AG08395 (cell line): ENCODE measurements around the gene SDR39U1.

Source experiments
- DNase-seq: peaks from one replicate; pipeline ENCODE4 v3.0.0; 2012; ENCODE audit warnings: mixed read lengths, low spot score

SDR39U1 gene

DNA sequence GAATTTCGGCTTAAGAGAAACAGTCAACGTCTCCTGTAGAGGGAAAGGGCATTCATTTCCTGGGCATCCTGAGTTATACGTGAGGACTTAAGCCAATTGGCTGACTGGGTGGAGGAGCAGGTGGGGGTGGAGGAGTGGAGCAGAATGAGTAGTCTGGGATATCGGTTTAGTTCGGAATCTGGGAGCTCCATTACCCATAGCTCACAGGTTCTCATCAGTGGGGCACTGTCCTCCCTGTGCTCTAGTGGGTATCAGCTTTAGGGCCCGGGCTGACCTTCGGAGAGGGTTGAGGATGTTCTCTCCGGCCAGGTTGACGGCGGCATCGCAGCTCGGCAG, 704 bp downstream of the SDR39U1 start:
- DNase-seq, result no peak

DNA sequence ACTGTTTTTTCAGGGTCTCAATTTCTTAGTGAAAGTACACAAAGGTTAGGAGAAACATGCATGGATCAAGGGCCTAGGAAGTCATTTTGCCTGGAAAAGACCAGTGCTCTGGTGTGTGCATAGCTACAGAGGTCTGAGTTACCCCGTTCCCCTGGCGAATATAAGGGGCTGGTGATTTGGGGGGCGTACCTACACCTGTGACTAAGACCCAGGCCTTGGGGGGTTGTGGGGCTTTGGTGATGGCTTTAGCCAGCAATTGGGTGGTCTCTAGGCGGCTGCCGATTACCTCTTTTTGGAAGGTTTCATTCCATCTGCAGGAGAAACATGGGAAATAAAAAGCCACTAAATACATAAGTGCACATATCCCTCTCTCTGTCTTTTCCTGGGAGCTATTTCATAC, 1.1 kb downstream of the SDR39U1 start:
- no peak for DNase-seq

DNA sequence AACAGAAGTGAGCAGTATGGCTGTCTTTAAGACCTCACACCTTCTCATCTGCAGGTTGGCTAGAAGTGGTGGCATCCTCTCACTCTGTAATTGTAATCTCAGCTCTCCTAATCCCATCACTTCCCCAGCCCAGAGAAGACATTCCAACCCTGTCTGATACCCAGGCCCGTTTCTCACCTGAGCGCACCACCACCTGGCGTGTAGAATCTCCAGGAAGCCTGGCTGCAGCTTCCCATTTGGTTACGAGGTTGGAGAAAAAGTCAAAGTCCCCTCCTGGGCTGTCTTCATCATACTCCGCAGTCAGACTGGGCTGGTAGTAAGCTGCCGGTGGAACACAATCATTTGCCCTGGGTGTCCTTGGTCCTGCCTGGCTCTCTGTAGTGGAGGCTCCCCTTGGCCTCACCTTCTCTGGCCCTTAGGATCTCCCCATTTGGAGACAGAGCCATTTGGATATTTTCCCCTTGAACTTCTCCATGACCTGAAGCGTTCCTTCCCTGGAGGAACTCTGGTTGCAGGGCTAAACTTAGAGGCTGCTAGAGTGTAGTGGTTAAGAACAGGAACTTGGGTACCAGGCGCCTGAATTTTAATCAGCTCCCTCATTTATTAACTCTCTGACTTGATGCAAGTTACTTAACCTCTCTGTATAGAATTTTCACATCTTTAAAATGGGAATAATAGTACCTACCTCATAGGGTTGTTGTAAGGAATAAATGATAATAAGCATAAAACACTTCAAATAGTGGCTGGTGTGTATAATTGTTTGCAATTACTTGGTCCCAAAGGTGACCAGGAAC, 1.8 kb downstream of the SDR39U1 start:
- DNase-seq, result no peak

DNA sequence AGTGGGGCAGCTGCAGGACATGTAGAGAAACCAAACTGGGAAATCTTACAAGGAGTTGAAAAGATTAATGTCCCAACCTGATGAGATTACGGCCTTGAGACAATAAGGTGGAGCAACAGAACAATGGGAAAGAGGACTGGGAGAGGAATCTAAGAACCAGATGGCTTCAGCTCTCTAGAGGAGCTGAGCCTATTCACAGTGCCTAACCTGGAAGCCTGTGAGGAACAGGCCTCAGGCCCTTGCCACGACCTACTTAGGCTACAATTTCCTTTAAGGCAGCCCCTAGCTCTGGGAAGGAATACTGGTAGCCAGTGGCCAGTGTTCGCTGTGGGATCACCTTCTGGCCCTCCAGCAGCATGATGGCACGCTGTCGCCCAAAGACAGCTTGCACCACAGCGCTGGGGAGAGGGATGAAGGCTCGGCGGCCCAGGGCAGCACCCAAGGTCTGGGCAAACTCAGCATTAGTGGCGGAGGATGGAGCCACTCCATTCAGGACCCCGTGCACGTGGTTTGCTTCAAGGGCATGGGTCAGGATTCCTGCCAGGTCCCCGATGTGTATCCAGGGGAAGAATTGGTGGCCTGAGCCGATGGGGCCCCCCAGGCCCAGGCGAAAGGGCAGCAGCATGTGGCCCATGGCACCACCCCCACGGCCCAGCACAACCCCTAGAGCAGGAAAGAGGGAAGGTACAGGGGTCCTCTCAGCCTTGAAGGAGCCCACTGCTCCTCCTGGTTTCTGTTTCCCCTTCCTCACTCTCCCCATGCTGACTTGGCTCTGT, 2.6 kb downstream of the SDR39U1 start:
- DNase-seq, result no peak

DNA sequence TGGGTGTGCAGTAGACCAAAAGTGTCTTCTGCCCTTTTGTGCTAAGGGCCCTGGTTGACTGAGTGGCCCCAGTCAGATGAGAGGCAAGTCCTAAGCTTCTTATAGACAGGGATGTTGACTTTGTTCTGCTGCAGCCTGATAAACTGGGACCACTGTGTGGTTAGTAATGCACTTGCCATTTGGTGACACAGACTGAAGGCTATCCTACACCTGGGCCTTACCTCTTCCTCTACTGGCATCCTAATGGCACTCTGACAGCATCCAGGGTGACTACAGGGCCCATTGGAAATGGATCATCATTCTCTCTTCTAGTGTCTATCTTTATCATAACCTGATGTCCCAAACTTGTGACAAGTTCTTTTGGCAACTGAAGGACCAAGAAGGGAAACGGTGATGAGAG, 3.3 kb downstream of the SDR39U1 start:
- DNase-seq, result no peak

DNA sequence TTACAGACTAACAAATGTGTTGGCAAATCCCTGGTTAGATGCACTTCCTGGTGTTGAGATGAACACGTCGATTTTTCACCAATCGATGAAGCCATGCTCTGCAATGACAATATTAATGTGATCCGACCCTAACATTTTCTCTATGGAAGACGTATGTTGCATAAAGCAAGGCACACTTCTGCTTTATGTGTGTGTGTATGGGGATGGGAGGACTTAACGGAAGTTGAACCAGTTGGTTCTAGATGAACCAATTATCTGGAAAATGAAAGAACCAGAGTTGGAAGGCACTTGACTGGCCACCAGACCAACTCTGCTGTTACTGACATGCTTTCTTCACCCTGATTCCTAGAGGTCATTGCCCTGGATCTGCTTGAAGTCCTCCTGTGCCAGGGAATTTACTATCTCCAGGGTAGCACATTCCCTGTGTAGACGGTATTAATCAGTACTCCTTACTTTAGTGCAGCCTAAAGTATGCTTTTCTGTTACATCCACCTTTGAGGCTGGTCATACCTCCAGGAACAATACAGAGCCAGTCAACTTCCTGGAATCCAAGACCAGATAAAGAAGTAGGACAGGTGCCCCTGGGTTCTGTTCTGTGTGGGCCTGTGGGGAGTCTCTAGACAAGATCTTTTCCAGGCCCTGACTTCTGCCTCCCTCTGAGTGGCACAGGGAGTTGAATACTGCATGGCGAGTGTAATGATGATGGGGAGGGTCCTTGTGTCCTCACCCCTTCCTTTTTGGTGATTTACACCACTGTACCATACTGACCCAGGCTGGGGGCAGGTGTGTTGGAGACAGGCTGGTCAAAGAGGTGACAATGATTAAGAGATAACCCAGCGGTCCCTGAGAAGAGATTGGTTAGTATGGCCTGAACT, 4.1 kb downstream of the SDR39U1 start:
- no peak for DNase-seq

DNA sequence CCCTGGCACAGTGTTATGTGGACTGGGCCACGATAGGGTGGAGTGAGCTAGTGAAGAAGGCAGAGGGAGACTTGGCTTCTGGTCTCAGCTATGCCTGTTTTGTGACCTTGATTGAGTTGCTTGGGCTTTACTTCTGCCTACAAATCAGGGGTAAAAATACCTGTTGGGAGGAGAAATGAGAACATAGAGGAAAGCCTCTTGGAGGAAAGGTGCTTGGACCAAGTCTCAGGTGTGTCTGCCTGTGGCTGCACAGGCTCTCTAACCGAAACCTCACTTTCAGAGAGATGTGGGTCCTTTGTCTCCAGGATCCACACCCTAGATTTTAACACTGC, 4.9 kb downstream of the SDR39U1 start:
- no peak for DNase-seq

DNA sequence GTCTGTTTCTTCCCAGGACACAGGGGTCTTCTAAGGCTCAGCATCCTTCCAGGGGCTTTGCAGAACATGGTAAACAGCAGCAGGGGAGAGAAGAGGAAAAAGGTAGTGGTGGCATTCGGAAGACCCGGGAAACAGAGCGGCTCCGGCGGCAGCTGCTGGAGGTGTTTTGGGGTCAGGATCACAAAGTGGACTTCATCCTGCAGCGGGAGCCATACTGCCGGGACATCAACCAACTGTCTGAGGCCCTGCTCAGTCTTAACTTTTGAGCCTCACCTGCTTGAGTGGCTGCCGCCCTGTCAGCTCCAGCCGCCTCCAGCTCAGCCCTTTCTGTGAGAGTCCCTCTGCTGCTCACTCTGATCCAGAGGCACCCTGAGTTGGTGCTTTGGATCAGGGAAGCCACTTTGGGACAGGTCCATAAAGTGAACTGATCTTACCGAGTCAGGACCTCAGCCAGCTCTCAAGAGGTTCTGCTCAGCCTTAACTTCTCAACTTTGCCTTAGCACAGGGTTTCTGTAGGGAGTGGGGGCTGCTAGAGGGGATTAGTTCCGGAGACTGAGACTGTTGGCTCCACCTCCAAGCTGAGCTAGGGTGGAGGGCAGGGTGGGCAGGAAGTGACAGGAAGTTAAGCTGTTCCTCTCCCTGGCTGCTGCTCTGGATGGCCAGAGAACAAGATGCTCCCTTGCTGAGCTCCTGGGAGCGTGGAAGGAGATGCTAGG, 5.4 kb downstream of the SDR39U1 start:
- no peak for DNase-seq

DNA sequence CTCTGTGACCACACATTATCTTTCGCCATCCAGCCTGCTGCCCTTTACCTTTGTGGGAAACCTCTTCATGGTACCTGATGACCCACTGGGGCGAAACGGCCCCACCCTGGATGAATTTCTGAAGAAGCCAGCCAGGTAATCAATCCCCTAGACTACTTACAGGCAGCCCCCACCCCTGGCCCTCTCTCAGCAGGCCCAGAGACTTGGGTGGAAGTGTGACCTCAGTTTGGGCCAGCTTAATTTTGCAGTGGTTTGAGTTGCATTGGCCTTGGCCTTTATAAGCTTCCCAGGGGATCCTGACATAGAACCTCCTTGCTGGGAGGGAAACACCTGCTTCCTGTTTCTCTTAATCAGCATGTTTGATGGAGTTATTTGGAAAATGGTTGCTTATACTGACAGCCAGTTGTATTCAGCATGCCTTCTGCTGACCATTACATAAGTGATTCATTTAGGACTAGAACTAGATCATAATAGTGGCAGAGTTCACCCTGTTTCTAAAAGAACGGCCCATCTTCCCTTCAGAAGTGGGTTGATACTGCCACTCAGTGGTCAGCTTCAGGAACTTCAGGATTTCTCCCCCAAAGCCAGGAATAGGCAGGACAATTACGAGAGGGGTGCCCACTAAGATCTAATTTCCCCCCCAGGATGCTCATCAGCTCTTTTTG, 6.1 kb downstream of the SDR39U1 start:
- peak; percentile 87 for DNase-seq

DNA sequence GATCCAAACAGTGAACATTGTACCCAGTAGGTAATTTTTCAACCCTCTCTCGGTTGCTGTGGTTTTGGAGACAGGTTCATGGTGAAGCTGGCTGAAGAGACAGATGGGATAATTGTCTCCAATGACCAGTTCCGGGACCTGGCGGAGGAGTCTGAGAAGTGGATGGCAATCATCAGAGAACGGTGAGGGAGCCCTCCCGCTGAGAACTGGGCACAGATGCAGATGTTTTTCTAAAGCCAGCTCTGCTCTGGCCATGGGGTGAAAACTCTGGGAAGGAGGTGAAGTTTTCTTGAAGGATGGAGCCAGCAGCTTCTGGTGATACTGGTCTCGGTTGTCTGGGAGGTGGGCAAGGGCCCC, 6.6 kb downstream of the SDR39U1 start:
- DNase-seq, result no peak

DNA sequence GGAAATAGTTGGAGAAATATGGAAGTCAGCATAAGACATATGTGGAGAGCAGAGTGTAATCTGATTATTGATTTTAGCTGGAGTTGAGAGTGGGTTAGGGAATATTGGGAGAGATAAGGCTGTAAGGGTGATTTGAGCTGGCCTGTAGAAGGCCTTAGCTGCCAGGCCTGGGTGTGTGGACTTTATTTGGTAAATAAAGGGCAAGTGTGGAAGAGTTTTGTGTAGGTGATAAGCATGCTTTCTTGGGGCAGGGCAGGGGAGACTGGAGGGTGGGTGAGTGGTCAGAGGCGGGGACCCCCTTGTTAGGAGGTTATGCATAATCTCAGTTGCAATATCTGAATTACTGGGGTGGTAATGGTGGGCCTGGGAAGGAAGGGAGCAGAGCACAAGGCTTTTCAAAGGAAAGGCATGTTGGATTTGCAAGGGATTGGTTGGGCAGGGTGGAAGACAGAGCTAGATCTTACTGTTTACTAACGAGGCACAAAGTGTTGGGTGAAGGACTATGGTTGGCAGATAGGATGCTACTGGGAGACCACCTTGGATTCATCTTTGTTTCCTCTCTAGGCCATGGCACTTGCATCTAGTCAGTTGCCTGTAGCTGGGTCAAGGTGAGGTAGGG, 7.3 kb downstream of the SDR39U1 start:
- no peak for DNase-seq

DNA sequence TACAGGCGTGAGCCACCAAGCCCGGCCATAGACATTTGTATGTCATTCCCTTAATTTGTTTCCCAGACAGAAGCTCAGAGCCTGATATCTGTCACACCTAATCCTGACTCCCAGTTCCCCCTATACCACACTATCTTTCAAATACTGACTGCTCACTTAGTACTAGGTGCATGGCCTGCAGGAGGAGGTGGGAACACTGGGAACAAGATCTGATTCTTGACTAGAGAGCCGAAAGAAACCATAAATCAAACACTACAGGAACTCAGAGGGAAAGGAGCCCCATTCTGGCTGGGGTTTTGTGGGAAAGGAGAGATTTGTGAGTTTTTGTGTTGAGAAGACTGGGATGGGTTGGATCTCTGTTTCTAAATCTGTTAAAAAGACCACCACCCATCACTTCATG, 7.9 kb downstream of the SDR39U1 start:
- no peak for DNase-seq

DNA sequence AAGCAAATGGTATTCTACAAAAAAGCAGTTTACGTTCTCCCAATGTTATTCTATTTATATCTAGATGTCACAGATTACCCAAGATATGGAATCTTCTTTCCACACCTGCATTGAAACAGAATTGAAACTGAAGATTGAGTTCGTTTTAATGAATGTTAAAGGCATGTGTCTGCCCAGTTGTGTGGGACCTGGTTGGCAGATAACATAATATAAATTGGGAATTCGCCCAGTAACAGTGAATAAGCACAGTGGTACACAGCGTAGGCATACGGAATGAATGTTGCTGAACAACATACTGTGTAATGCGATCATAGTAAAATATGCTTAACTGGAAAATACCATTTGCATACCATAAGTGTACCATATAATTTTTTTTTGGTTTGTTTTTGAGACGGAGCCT, 8.5 kb downstream of the SDR39U1 start:
- no peak for DNase-seq

DNA sequence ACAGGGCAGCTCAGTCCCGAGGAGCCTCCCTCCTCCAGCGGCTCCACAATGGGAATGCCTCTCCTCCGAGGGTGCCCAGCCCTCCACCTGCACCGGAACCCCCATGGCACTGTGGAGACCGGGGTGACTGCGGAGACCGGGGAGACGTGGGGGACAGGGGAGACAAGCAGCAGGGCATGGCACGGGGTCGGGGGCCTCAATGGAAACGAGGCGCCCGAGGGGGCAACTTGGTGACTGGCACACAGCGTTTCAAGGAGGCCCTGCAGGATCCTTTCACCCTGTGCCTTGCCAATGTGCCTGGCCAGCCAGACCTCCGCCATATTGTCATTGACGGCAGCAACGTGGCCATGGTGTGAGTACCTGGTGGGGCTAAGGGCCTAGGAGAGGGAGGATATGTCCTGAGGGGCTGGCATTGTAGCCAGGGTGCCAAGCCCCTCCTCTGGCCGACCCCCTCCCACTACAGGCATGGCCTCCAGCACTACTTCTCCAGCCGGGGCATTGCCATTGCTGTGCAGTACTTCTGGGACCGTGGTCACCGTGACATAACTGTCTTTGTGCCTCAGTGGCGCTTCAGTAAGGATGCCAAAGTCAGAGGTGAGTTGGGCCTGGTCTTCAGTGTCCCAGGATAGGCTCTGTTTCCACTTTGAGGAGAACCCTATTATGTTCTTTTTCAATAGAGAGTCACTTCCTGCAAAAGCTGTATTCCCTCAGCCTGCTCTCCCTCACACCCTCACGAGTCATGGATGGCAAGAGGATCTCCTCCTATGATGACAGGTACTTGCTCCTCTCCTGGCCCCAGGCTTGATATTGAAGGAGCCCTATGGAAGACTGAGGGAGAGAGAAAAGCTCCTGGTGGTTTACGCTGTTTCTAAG, 10.1 kb downstream of the SDR39U1 start:
- DNase-seq, result no peak

DNA sequence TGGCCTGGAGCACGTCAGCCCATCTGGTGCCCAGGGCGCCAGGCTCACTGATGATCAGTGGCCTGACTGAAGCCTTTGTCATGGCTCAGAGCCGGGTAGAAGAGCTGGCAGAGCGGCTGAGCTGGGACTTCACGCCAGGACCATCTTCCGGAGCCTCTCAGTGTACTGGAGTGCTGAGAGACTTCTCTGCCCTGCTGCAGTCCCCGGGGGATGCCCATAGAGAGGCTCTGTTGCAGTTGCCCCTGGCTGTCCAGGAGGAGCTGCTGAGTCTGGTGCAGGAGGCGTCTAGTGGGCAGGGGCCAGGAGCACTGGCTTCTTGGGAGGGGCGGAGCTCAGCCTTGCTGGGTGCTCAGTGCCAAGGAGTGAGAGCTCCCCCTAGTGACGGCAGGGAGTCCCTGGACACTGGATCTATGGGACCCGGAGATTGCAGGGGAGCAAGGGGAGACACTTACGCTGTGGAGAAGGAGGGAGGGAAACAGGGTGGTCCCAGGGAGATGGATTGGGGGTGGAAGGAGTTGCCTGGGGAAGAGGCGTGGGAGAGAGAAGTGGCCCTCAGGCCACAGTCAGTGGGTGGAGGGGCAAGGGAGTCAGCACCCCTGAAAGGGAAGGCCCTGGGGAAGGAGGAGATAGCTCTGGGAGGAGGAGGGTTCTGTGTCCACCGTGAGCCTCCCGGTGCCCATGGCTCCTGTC, 10.9 kb downstream of the SDR39U1 start:
- peak; percentile 90 for DNase-seq

DNA sequence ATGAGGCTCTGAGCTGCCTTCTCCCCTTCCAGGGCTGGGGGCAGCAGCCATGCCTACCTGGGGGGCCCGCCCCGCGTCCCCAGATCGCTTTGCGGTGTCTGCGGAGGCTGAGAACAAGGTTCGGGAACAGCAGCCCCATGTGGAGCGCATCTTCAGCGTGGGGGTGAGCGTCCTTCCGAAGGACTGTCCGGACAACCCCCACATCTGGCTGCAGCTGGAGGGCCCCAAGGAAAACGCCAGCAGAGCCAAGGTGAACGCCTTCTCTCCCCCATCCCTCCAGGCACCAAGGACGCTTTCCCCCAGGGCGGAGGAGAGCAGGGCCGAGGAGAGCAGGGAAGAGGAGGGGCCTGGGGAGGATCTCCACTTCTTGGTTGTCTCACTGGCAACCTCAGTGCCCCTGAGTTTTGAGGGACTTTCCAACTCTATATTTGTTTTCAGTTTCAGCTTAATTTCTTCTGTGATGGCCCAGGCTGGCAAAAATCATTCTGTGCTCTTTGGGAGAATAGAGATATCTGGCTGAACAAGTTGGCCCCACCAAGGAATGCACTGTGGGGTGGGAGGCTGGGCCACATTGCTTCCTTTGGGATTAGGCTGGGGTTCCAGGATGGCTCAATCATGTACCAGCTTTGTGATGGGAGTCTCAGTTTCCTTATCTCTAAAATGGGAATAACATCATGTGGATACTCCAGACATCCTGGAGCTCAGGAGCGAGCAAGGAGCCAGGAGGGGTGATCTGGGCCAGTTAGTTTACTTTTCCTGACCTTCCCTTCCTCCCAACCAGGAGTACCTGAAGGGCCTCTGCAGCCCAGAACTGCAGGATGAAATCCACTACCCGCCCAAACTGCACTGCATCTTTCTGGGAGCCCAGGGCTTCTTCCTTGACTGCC, 11.7 kb downstream of the SDR39U1 start:
- DNase-seq, result peak; percentile 45

DNA sequence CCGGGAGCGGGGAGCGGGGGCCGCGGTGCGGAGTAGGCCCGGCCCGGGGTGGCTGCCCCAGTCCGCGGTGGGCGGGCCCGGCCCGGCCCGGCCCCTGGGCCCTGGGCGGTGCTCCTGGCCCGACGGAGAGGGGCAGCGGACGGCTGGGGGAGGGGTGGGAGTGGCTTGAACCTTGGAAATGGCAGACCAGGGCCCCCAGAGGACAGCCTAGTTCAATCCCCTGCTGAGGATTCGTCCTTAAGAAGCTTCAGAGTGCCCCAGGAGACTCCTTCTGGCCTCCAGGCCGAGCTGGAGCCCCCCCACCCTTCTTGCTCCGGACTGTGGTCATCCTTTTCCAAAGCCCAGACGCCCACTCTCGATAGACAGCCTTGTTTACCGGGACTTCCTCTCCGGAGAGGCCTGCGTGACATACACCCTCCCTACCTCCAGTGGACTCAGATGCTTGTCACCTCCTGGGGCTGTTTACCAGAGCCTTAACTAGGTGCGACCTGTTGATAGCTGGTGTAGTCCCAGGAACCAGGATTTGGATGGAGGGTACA, 12.4 kb downstream of the SDR39U1 start:
- DNase-seq, result peak; percentile 93

DNA sequence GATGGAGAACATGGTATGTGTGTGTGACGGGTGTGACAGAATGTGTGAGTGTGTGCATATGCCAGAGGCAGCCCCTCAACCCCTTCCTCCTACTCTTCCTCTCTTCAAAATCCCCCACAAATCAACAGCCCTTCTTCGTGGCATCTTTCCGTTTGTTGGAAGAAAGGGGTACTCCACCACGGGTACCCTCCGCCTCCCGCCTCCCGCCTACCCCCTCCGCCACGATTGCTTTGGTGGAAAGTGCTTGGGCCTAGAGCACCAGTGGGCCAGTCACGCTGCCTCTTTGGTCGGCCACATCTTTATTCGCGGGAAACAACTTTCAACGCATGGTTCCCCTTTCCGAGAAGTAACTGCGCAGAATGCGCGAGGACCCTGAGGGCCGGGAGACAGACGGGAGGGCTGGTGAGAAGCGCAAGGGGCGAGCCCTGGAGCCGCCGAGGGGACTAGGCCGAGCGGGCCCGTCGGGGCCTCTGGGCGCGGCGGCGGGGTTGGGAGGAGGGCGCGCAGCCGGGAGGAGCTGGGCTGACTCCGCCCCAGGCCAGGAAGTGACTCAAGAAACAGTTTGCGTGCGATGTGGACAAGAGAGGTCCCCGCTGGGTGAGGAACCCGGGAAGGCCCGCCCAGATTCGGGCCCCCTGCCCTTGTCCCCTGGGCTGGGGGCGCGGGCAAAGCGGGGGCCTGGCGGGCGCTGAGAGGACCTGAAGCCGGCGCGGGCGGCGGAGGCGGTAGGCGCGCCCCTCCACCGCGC, 13.0 kb downstream of the SDR39U1 start, which contains the start of the genes CBLN3 and KHNYN:
Gene CBLN3, minus strand, starts transcription at position 274 of the 748 bp plus-strand sequence. CDS start 614 bp downstream, outside the sequence.
Gene KHNYN, plus strand, starts transcription at position 560 of the 748 bp plus-strand sequence. CDS start 777 bp downstream, outside the sequence.
- peak; percentile 95 for DNase-seq
